H1 (cell line): ENCODE data around the gene DENND6B. TPM values are rescaled to one million over a fixed set of nuclear protein-coding genes. Genes with fewer than 3 reads are reported as not detected.

Experiments used
- SAP30 ChIP-seq: fragments of 300-600 bp; sonication (generic); IDR thresholded peaks from 2 replicates; pipeline ENCODE4 v1.7.1; 2012; ENCODE audit warnings: low read length, moderate library complexity, mild to moderate bottlenecking, inconsistent platforms; ENCODE audit not compliant: insufficient read depth, insufficient replicate concordance
- polyA plus RNA-seq, 7 experiments: library from polyadenylated mRNA; depleted of rRNA in 3 of 7; stranded (reverse) in 5 of 7; unstranded in 2 of 7; fragments of >200 nt in 5 of 7; fragments of 200-250 nt in 2 of 7; gene quantifications; 1 replicate in 5 of 7; 2 replicates in 1 of 7; 4 replicates in 1 of 7; pipeline versions ENCODE4 v1.2.1 to v1.2.3, GENCODE V29; 2011 to 2013; ENCODE audit warnings: missing spikeins in 2 of 7, mixed read lengths in 2 of 7
- total RNA-seq: library from RNA; stranded (reverse); fragmentation: NEBNext Ultra II Directional; extraction: Animal tissue kit (Norgen Biotek cat#: 25700); gene quantifications from 2 replicates; pipeline ENCODE4 v1.2.1, GENCODE V29; 2021

Gene DENND6B
- total and polyA plus RNA-seq, 2 of the 8 experiments (the other 6 are each of a cell fraction or from before 2014, with no cell fraction given) = 1.1 to 1.9 TPM

GRCh38 chr22:50310949-50311444, 15.8 kb downstream of the DENND6B start (continued):
- no peak for TF ChIP-seq SAP30
